ENCODE results near the gene LCN15. TPM values are rescaled to one million over a fixed set of nuclear protein-coding genes. Genes with fewer than 3 reads are reported as not detected.

Gene LCN15
- total RNA-seq, 4 donors from 2014 or later = 1.5 to 9.3 TPM; not detected in 2

GRCh38 chr9:136725612-136726011, 38.7 kb downstream of the LCN15 start:
- H3K4me3 ChIP-seq = peak overlapping the region in 2 of 4 donors; percentile 83 to 86
- no peak overlapping the region for H3K27ac ChIP-seq
- no peaks in the 10 kb centered on the region for H3K27me3 ChIP-seq
- no peaks in the 10 kb centered on the region for H3K9me3 ChIP-seq
- peaks cover 0 to 35% (median 16%) of the 10 kb centered on the region in 4 donors for H3K4me1 ChIP-seq
- TF ChIP-seq CTCF (IDR thresholded peaks at IDR 0.05) = no peak
- TF ChIP-seq POLR2A (IDR thresholded peaks at IDR 0.05) = no peak
- DNase-seq = peak in 1 of 3 donors; percentile 46
- H3K36me3 ChIP-seq = peaks cover 0 to 52% (median 0%) of the 10 kb centered on the region in 3 donors

GRCh38 chr9:136724772-136725171, 39.5 kb downstream of the LCN15 start:
- TF ChIP-seq CTCF (IDR thresholded peaks at IDR 0.05) = no peak
- TF ChIP-seq POLR2A (IDR thresholded peaks at IDR 0.05) = no peak
- Histone ChIP-seq H3K36me3 (peaks cover 0 to 52% (median 0%) of the 10 kb centered on the region in 3 donors), H3K9me3 (no peaks in the 10 kb centered on the region), H3K27ac (no peak overlapping the region), H3K27me3 (no peaks in the 10 kb centered on the region), H3K4me3 (no peak overlapping the region), H3K4me1 (peaks cover 0 to 44% (median 19%) of the 10 kb centered on the region in 4 donors)
- no peak for DNase-seq

GRCh38 chr9:136723989-136724388, 40.3 kb downstream of the LCN15 start:
- Histone ChIP-seq H3K27me3 (no peaks in the 10 kb centered on the region), H3K4me1 (peaks cover 3 to 48% (median 25%) of the 10 kb centered on the region in 4 donors), H3K36me3 (peaks cover 0 to 52% (median 0%) of the 10 kb centered on the region in 3 donors), H3K4me3 (no peak overlapping the region), H3K9me3 (no peaks in the 10 kb centered on the region), H3K27ac (no peak overlapping the region)
- TF ChIP-seq CTCF (IDR thresholded peaks at IDR 0.05) (no peak), POLR2A (IDR thresholded peaks at IDR 0.05) (no peak)
- no peak for DNase-seq

GRCh38 chr9:136723362-136723976, 40.8 kb downstream of the LCN15 start:
- no peak for DNase-seq
- no peaks in the 10 kb centered on the region for H3K27me3 ChIP-seq
- no peak for TF ChIP-seq CTCF (IDR thresholded peaks at IDR 0.05)
- H3K4me1 ChIP-seq = peaks cover 3 to 48% (median 25%) of the 10 kb centered on the region in 4 donors
- H3K9me3 ChIP-seq = no peaks in the 10 kb centered on the region
- H3K36me3 ChIP-seq = peaks cover 0 to 52% (median 0%) of the 10 kb centered on the region in 3 donors
- H3K4me3 ChIP-seq = no peak overlapping the region
- no peak overlapping the region for H3K27ac ChIP-seq

GRCh38 chr9:136722969-136723356, 41.4 kb downstream of the LCN15 start:
- Histone ChIP-seq H3K27ac (no peak overlapping the region), H3K9me3 (no peaks in the 10 kb centered on the region), H3K4me3 (no peak overlapping the region), H3K4me1 (peaks cover 3 to 51% (median 24%) of the 10 kb centered on the region in 4 donors), H3K27me3 (no peaks in the 10 kb centered on the region), H3K36me3 (peaks cover 0 to 52% (median 0%) of the 10 kb centered on the region in 3 donors)
- DNase-seq = no peak
- no peak for TF ChIP-seq CTCF (IDR thresholded peaks at IDR 0.05)
- TF ChIP-seq POLR2A (IDR thresholded peaks at IDR 0.05) = no peak

Data from Peyer's patch (tissue), 4 donors.